ENCODE measurements around the gene ANKRD26. TPM values are rescaled to one million over a fixed set of nuclear protein-coding genes. Genes with fewer than 3 reads are reported as not detected.

The ANKRD26 gene
- total RNA-seq, 1 donor from 2014 or later, result 22.7 TPM

DNA sequence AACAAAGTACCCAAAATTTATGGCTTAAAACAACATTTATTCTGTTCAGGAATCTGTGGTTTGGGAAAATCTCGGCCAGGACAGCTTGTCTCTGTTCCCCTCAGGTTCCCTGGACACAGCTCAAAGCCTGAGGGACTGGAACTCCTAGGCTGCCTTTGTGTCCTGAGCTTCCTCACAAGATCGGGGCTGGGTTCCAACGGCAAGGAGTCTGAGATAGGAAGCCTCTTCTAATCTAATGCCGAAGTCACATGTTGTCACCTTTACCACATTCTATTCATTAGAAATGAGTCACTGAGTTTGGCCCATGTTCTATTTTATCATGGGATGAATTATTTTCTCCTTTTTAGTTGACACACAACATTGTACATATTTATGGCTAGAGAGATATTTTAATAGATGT lies 80.5 kb downstream of the ANKRD26 start:
- no peaks in the 10 kb centered on the region for H3K36me3 ChIP-seq
- H3K4me1 ChIP-seq, result peaks cover 11% of the 10 kb centered on the region
- no peak overlapping the region for H3K4me3 Mint-ChIP-seq
- H3K4me3 ChIP-seq, result no peak overlapping the region
- H3F3A ChIP-seq (ENCODE audit: low read depth), result peaks cover 6% of the 10 kb centered on the region
- H3K4me2 ChIP-seq, result no peak overlapping the region
- no peaks in the 10 kb centered on the region for H3K27me3 ChIP-seq
- no peaks in the 10 kb centered on the region for H3K9me3 Mint-ChIP-seq
- H3K9ac ChIP-seq, result no peak overlapping the region
- H3K36me3 Mint-ChIP-seq, result peaks cover 8% of the 10 kb centered on the region
- no peaks in the 10 kb centered on the region for H4K20me1 ChIP-seq (ENCODE audit: low read depth)
- no peak overlapping the region for H3K27ac Mint-ChIP-seq
- no peaks in the 10 kb centered on the region for H3K79me2 ChIP-seq (ENCODE audit: low read depth)
- no peak for TF ChIP-seq EZH2 (IDR thresholded peaks at IDR 0.05)
- TF ChIP-seq, protein P1, sequence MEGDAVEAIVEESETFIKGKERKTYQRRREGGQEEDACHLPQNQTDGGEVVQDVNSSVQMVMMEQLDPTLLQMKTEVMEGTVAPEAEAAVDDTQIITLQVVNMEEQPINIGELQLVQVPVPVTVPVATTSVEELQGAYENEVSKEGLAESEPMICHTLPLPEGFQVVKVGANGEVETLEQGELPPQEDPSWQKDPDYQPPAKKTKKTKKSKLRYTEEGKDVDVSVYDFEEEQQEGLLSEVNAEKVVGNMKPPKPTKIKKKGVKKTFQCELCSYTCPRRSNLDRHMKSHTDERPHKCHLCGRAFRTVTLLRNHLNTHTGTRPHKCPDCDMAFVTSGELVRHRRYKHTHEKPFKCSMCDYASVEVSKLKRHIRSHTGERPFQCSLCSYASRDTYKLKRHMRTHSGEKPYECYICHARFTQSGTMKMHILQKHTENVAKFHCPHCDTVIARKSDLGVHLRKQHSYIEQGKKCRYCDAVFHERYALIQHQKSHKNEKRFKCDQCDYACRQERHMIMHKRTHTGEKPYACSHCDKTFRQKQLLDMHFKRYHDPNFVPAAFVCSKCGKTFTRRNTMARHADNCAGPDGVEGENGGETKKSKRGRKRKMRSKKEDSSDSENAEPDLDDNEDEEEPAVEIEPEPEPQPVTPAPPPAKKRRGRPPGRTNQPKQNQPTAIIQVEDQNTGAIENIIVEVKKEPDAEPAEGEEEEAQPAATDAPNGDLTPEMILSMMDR (IDR thresholded peaks at IDR 0.05), result no peak
- no peak overlapping the region for H2AFZ ChIP-seq (replicated peaks)
- no peak for DNase-seq (ENCODE audit: low spot score)
- H3K27me3 Mint-ChIP-seq (ENCODE audit: insufficient read depth, low read depth), result no peaks in the 10 kb centered on the region
- no peaks in the 10 kb centered on the region for H3K9me3 ChIP-seq (ENCODE audit: low read depth)
- H3K27ac ChIP-seq, result no peak overlapping the region
- no peaks in the 10 kb centered on the region for H3K4me1 Mint-ChIP-seq

DNA sequence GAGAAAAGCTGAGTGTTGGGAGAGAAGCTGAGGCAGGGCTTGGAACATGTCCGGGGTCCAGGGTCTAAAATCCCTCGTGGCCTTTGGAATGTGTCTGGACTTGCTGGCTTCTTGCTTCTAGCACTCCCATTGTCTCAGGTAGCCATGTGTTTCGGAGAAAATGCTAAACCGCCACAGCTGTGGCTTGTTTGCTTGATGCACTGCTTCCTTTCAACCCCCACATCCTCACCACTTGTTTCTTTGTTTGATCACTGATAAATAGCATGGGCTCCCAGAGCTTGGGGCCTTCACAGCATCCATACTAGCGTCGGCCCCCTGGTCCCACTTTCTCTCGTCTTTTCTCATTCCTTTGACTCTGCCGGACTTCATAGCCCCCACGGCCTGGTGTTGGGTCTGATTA lies 102.7 kb downstream of the ANKRD26 start:
- Histone ChIP-seq H3K4me1 (no peaks in the 10 kb centered on the region), H3K9me3 (ENCODE audit: low read depth) (peaks cover 5% of the 10 kb centered on the region), H3K79me2 (ENCODE audit: low read depth) (no peaks in the 10 kb centered on the region), H3K27me3 (no peaks in the 10 kb centered on the region), H4K20me1 (ENCODE audit: low read depth) (no peaks in the 10 kb centered on the region), H2AFZ (replicated peaks) (no peak overlapping the region), H3K4me3 (no peak overlapping the region), H3K36me3 (no peaks in the 10 kb centered on the region), H3F3A (ENCODE audit: low read depth) (no peaks in the 10 kb centered on the region), H3K9ac (no peak overlapping the region), H3K27ac (no peak overlapping the region), H3K4me2 (no peak overlapping the region)
- H3K27me3 Mint-ChIP-seq (ENCODE audit: insufficient read depth, low read depth), result peaks cover 3% of the 10 kb centered on the region
- DNase-seq (ENCODE audit: low spot score), result no peak
- no peak overlapping the region for H3K27ac Mint-ChIP-seq
- peaks cover 3% of the 10 kb centered on the region for H3K9me3 Mint-ChIP-seq
- H3K4me3 Mint-ChIP-seq, result no peak overlapping the region
- peaks cover 30% of the 10 kb centered on the region for H3K36me3 Mint-ChIP-seq
- no peaks in the 10 kb centered on the region for H3K4me1 Mint-ChIP-seq
- TF ChIP-seq EZH2phosphoT487 (IDR thresholded peaks at IDR 0.05) (no peak), EZH2 (IDR thresholded peaks at IDR 0.05) (no peak)
- TF ChIP-seq, protein P1 (IDR thresholded peaks at IDR 0.05), result no peak

DNA sequence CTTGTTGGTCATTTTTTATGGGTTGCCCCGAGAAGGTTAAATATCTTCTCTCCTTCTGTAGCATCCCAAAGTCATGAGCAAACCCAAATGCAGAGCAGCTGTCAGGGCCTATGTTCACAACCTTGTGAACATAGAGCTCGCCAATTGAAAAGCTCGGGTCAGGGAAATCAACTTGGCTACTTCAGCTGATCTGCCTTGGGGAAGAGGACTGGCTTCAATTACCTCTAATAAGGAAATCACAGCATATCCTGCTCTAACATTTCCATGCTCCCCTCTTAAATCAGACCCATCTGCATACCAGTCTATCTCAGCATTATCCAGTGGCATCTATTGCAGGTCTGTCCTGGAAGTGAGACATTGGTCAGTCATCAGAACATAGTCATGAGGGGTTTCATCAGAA lies 105.6 kb downstream of the ANKRD26 start:
- H3K9me3 ChIP-seq (ENCODE audit: low read depth), result peaks cover 5% of the 10 kb centered on the region
- H2AFZ ChIP-seq (replicated peaks), result no peak overlapping the region
- H3K9ac ChIP-seq, result no peak overlapping the region
- TF ChIP-seq, protein P1 (IDR thresholded peaks at IDR 0.05), result no peak
- TF ChIP-seq EZH2phosphoT487 (IDR thresholded peaks at IDR 0.05), result no peak
- no peak for TF ChIP-seq EZH2 (IDR thresholded peaks at IDR 0.05)
- H3K27ac ChIP-seq, result no peak overlapping the region
- H3K27me3 ChIP-seq, result no peaks in the 10 kb centered on the region
- no peaks in the 10 kb centered on the region for H3K4me1 ChIP-seq
- no peaks in the 10 kb centered on the region for H4K20me1 ChIP-seq (ENCODE audit: low read depth)
- no peaks in the 10 kb centered on the region for H3K79me2 ChIP-seq (ENCODE audit: low read depth)
- peaks cover 3% of the 10 kb centered on the region for H3K27me3 Mint-ChIP-seq (ENCODE audit: insufficient read depth, low read depth)
- H3K4me3 ChIP-seq, result no peak overlapping the region
- H3K36me3 Mint-ChIP-seq, result peaks cover 23% of the 10 kb centered on the region
- H3K27ac Mint-ChIP-seq, result no peak overlapping the region
- no peaks in the 10 kb centered on the region for H3K36me3 ChIP-seq
- no peak for DNase-seq (ENCODE audit: low spot score)
- H3K9me3 Mint-ChIP-seq, result peaks cover 3% of the 10 kb centered on the region
- no peaks in the 10 kb centered on the region for H3K4me1 Mint-ChIP-seq
- H3K4me2 ChIP-seq, result no peak overlapping the region
- no peak overlapping the region for H3K4me3 Mint-ChIP-seq
- H3F3A ChIP-seq (ENCODE audit: low read depth), result no peaks in the 10 kb centered on the region

Data from neural progenitor cell (in vitro differentiated cells).